Measurements from ENCODE around the gene NR3C2.

NR3C2 gene

GRCh38 chr4:148302416-148302815 is 139.8 kb downstream of the NR3C2 start:
- no peak for DNase-seq

DNA sequence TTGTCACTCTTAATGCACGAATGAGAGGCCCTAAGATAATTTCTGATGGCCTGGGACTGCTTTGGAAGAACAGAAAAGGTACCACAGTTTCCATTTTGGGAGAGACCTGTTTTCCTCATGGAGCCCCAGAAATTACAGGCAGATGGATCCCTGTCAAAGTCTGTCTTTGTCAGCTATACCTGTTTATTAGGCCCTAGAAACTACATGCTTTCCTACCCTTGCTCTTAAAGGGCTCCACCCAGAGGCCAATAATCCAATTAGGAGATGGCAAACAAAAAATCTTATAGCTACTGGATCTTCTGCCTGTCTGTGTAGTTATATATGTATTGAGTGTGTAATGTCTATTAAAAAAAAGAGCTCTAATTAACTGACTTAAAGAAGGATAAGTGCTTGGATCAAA is 141.3 kb downstream of the NR3C2 start:
- no peak for DNase-seq

DNA sequence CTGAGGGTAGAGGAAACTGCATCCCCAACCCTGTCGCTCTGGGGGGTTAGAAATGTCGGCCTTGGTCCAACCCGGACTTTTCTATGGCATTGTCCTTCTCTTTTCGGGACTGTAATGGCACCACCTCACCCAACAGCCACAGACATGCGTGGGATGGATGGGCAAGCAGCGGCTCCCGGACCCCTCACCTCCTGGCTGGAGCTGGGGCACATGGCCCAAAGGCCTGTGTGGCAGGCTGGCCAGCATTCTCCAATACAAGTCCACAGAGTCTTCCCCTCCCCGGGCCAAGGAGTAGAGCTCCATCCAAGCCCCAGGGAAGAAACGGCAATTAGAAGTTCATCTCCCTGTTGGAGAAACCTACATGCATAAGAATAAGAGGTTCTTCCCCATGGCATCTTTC is 142.9 kb downstream of the NR3C2 start:
- DNase-seq = no peak

DNA sequence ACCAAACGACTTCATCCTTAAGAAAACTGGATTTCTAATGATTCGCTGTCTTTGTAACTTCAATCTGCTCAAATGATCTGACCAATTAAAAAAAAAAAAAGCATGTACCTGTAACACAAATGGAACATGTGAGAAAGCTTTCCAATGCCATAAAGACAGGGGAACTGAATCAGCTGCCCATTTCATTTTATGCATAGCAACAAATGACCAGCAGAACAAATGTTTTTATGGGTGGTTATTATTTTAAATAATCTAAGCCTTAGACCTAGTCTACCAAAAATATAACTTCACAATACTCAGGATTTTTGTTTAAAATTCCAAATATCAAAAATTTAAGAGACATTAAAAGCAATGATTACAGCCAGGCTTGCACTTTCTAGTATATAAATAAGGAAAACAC is 145.7 kb downstream of the NR3C2 start:
- no peak for DNase-seq

- DNase-seq = no peak
Observed at GRCh38 chr4:148295642-148296041, 146.6 kb downstream of the NR3C2 start.

- no peak for DNase-seq
Observed at GRCh38 chr4:148293571-148293970, 148.6 kb downstream of the NR3C2 start.

GRCh38 chr4:148292686-148293085 is 149.5 kb downstream of the NR3C2 start:
- no peak for DNase-seq

- no peak for DNase-seq
Observed at GRCh38 chr4:148289740-148290139, 152.5 kb downstream of the NR3C2 start.

DNA sequence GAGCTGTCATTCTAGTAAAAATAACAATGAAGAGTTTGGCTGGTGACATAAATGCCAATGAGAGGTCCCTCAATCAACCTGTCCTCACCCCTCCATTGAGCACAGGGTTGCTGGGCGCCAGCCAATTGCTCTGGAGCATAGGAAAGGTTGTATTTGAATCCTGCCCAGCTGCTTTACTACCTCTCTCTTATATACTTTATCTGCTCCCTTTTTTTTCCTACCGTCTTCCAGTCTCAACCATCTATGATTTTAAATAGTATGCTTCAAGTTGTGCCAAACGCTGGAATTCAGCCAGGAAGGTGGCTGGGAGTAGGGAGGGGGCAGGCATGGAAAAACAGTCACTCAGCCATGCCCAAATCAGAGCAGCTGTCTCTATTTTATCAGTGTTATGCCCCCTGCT is 153.8 kb downstream of the NR3C2 start:
- DNase-seq = no peak

GRCh38 chr4:148287111-148287510 is 155.1 kb downstream of the NR3C2 start:
- no peak for DNase-seq

GRCh38 chr4:148286012-148286411 is 156.2 kb downstream of the NR3C2 start:
- DNase-seq = no peak

DNA sequence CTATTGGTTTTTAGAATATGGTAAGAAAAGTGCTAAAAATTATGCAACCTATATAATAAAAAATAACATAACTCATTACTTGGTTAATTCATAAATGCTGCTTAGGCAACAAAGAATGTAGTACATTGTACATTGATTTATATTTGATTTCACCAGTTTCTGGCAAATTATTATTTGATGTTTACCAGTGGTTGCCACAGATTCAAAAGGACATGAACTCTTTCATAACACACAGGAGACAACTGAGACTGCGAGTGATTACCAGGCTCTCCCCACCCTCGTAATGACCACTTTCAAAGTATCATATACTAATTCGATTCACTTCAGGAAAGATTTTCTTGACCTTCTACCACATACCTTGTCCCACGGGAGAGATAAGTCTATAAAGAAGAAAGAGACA is 158.5 kb downstream of the NR3C2 start:
- no peak for DNase-seq

GRCh38 chr4:148278310-148278709 is 163.9 kb downstream of the NR3C2 start:
- DNase-seq = no peak

DNA sequence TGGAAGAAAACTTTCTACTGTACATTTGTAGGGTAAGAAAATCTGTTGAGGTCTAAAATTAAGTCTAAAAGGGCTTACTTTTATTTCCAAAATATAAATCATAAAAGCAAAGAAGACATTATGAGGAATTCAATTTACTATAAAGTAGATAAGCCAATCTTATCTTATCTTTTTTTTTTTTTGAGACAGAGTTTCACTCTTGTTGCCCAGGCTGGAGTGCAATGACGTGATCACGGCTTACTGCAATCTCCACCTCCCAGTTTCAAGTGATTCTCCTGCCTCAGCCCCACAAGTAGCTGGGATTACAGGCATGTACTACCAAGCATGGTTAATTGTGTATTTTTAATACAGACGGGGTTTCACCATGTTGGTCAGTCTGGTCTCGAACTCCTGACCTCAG is 166.9 kb downstream of the NR3C2 start:
- DNase-seq = no peak

- DNase-seq = no peak
Observed at GRCh38 chr4:148273501-148273986, 168.7 kb downstream of the NR3C2 start.

DNA sequence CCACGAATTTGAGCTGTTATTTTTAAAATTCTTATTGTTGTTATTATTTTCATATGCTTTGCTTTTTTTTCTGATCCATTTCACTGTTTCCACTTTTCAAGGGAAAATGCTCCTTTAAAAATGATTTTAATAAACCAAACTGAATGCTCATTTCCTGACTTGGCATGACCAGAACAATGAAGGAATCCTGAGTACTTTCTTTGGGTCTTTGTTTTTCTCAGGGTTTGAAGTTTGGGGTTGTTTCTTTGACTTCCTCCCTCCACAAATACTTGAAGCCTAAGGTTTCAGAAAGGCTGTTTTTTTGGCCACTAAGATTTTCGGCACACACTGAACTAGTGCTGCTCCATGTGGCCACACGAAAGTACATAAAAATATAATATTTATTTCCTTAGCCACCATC is 171.0 kb downstream of the NR3C2 start:
- DNase-seq = no peak

DNA sequence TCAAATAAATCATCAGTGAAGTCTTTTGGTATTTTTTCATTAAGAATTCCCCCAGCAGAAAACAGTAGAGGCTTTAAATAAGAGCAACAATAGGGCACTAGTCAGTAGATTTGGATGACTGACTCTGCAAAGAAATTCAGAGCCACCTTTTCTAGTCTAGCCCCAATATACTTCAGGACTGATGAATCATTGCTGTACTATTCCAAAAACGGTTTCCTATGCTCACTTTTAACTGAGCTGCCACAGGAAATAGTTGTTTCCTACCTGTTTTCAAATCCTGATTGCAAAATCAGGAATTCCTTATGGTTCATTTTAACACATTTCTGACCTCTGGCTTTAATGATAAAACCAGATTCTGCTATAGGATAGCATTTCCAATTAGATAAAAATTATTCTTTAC is 171.6 kb downstream of the NR3C2 start:
- DNase-seq = no peak

GRCh38 chr4:148268835-148269234 is 173.4 kb downstream of the NR3C2 start:
- no peak for DNase-seq

- DNase-seq = no peak
Observed at GRCh38 chr4:148266921-148267320, 175.3 kb downstream of the NR3C2 start.

- DNase-seq = no peak
Observed at GRCh38 chr4:148266240-148266639, 176.0 kb downstream of the NR3C2 start.

DNA sequence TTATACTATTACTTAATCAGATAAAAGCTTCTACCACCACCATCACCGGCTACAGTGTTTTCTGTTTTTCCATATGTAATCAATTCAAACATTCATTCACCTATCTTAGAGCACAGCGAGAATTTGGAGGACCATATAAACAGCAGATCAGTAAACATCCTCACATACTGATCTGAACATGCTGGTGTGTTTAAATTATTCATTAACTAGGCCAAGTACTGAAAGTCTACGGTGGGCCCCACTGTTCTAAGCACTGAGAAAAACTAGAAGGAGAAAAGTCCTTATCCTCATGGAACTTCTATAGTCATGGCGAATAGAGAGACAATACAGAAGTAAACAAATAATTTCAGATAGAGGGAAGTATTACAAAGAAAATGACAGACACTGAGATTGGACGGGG is 176.6 kb downstream of the NR3C2 start:
- DNase-seq = no peak

DNA sequence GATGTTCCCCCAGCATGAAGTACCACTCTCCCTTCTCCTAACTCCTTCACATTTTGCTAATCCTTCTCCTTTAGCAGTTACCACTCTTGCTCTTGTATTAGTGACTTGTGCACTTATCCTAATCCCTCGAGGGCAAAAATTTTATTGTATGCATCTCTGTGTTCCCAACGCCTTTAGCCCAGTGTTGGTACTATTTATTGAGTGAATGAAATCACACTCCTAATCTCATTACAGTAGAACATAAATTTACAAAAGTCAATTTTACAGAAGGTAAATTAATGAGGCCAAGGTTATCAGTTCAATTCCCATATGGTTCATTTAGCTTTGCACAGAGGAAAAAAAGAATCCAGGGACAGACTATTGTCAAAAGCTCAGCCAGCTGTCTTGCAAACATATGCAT is 178.4 kb downstream of the NR3C2 start:
- DNase-seq = no peak

DNA sequence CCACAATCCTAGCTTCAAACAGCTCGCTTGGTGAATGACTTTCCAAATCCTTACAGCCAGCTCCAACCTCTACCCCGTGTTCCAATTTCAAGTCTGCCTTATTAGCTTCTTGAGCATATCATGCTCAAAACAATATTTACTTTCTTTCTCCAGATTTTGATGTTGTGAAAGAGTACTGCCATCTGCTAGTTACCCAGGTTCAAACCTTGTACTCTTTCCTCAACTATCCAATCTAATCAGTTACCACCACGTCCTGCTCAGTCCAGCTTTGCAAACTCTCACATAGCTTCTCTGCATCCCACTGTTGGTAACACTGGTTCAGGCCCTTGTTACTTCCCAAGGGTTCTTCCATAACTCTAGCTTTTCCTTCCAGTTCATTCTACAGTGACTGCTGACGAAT is 179.1 kb downstream of the NR3C2 start:
- no peak for DNase-seq

GRCh38 chr4:148261848-148262247 is 180.4 kb downstream of the NR3C2 start:
- DNase-seq = no peak

DNA sequence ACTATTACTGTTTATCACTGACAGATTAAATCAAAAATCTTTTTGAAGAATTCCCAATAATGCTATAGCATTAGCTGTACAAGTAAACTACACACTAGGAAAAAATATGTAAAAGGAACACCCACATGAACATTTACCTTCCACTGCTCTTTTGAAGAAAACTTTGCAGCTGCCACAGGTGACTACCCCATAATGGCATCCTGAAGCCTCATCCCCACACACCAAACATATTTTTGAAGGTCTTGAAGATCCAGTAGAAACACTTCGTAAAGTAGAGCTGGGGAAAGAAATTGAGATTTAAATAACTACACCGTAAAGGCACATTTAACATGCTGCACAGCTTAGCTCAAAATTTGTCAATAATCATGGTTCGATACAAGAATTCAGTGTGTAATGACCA is 182.4 kb downstream of the NR3C2 start:
- no peak for DNase-seq

DNA sequence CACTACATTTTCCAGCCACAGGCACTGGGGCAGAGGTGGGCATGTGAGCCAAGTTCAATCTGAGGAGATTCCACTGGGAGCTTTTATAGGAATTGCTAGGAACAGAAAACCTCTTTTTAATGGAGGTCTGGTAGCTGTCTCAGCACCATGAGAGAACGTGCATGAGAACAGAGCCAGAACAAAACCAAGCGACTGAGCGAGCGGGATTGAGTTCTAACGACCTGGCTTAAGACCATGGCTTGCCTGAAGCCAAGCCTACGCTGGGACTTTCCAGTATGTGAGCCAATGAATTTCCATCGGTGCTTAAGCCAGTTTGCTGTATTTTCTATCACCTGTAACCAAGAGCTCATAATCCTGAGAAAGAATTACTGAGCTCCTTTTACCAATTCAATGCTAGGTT is 183.7 kb downstream of the NR3C2 start:
- DNase-seq = no peak

Measured in NCI-H2227 treated with DMSO at 0.1 percent for 48 hours (cell line).